Neural cell (in vitro differentiated cells): ENCODE measurements around the gene WDR37. TPM values are rescaled to one million over a fixed set of nuclear protein-coding genes. Genes with fewer than 3 reads are reported as not detected.

ENCODE experiments used
- H2AFZ ChIP-seq: fragments of 200-600, 300-800 bp; sonication (generic), shearing (Covaris generic); 2 replicates; pipeline ENCODE4 v1.6.0; 2014; ENCODE audit warnings: low read depth, mild to moderate bottlenecking, antibody characterized with exemption, low read length, moderate library complexity
- H3F3A ChIP-seq: fragments of 200-600 bp; shearing (Covaris generic); 2 replicates; pipeline ENCODE4 v1.6.1; 2016; ENCODE audit warnings: mild to moderate bottlenecking, moderate library complexity, mixed read lengths, antibody characterized with exemption, low read length; ENCODE audit not compliant: insufficient read depth, poor library complexity, severe bottlenecking
- H3K27ac ChIP-seq: fragments of 200-600, 300-800 bp; sonication (generic), shearing (Covaris generic); 2 replicates; pipeline ENCODE4 v1.5.1; 2014; ENCODE audit warnings: mild to moderate bottlenecking, low read length, moderate library complexity
- H3K27me3 ChIP-seq: fragments of 300-800, 200-600 bp; sonication (generic), shearing (Covaris generic); 2 replicates; pipeline ENCODE4 v1.6.0; 2014; ENCODE audit warnings: mild to moderate bottlenecking, low read depth, low read length, moderate library complexity; ENCODE audit not compliant: insufficient read depth
- H3K36me3 ChIP-seq: fragments of 300-800, 200-600 bp; sonication (generic), shearing (Covaris generic); 2 replicates; pipeline ENCODE4 v1.5.1; 2014; ENCODE audit warnings: mild to moderate bottlenecking, antibody characterized with exemption, low read length, moderate library complexity; ENCODE audit not compliant: insufficient read depth
- H3K4me2 ChIP-seq: fragments of 300-800, 200-600 bp; sonication (generic), shearing (Covaris generic); 2 replicates; pipeline ENCODE4 v1.6.0; 2014; ENCODE audit warnings: mild to moderate bottlenecking, low read length
- H3K4me3 ChIP-seq: fragments of 300-800, 200-600 bp; sonication (generic), shearing (Covaris generic); 2 replicates; pipeline ENCODE4 v1.5.1; 2014; ENCODE audit warnings: mild to moderate bottlenecking, low read length, moderate library complexity
- H3K79me2 ChIP-seq: fragments of 200-600 bp; shearing (Covaris generic); replicated peaks from 2 replicates; pipeline ENCODE4 v1.6.0; 2014; ENCODE audit warnings: mild to moderate bottlenecking, low read length, moderate library complexity; ENCODE audit not compliant: insufficient read depth
- H3K9ac ChIP-seq: fragments of 300-800, 200-600 bp; sonication (generic), shearing (Covaris generic); 2 replicates; pipeline ENCODE4 v1.6.1; 2016; ENCODE audit warnings: mild to moderate bottlenecking, low read length, mixed read lengths
- H3K9me2 ChIP-seq: fragments of 200-600 bp; shearing (Covaris generic); 2 replicates; pipeline ENCODE4 v1.6.1; 2016; ENCODE audit warnings: mild to moderate bottlenecking, low read length, mixed read lengths; ENCODE audit not compliant: insufficient read depth
- H3K9me3 ChIP-seq: fragments of 200-600, 300-800 bp; sonication (generic), shearing (Covaris generic); 2 replicates; pipeline ENCODE4 v1.6.1; 2016; ENCODE audit warnings: mild to moderate bottlenecking, mixed run types, low read length, moderate library complexity, mixed read lengths
- H4K20me1 ChIP-seq: fragments of 200-600 bp; shearing (Covaris generic); 2 replicates; pipeline ENCODE4 v1.6.1; 2016; ENCODE audit warnings: mild to moderate bottlenecking, mixed run types; ENCODE audit not compliant: insufficient read depth
- CTCF ChIP-seq: fragments of 450-650 bp; IDR thresholded peaks from 2 replicates; pipeline ENCODE4 v1.5.1; 2014; ENCODE audit warnings: antibody characterized with exemption, mild to moderate bottlenecking, moderate library complexity; ENCODE audit not compliant: poor library complexity, severe bottlenecking
- EP300 ChIP-seq: fragments of 450-650 bp; conservative IDR thresholded peaks from 2 replicates; pipeline ENCODE4 v1.6.1; 2014; ENCODE audit warnings: antibody characterized with exemption, mild to moderate bottlenecking, moderate library complexity; ENCODE audit not compliant: poor library complexity, severe bottlenecking
- EZH2 ChIP-seq: fragments of 200-600, 300-800 bp; shearing (Covaris generic), sonication (generic); IDR thresholded peaks from 2 replicates; pipeline ENCODE4 v1.6.1; 2014; ENCODE audit warnings: antibody characterized with exemption, low read length, borderline replicate concordance, mild to moderate bottlenecking; ENCODE audit not compliant: insufficient read depth, poor library complexity, severe bottlenecking
- MXI1 ChIP-seq: fragments of 450-650 bp; conservative IDR thresholded peaks from 2 replicates; pipeline ENCODE4 v1.6.1; 2014; ENCODE audit warnings: antibody characterized with exemption, mild to moderate bottlenecking; ENCODE audit not compliant: poor library complexity, severe bottlenecking
- POLR2AphosphoS5 ChIP-seq: IDR thresholded peaks from 2 replicates; pipeline ENCODE4 v1.6.1; 2012
- RAD21 ChIP-seq: fragments of 450-650 bp; conservative IDR thresholded peaks from 2 replicates; pipeline ENCODE4 v1.6.1; 2014; ENCODE audit warnings: antibody characterized with exemption, mild to moderate bottlenecking, moderate library complexity
- REST ChIP-seq: IDR thresholded peaks from 2 replicates; pipeline ENCODE4 v1.6.1; 2012; ENCODE audit warnings: borderline replicate concordance
- SMC3 ChIP-seq: fragments of 450-650 bp; conservative IDR thresholded peaks from 2 replicates; pipeline ENCODE4 v1.6.1; 2014; ENCODE audit warnings: antibody characterized with exemption, mild to moderate bottlenecking, moderate library complexity; ENCODE audit not compliant: poor library complexity
- TAF1 ChIP-seq: IDR thresholded peaks from 2 replicates; pipeline ENCODE4 v1.6.1; 2012; ENCODE audit warnings: low read depth
- polyA plus RNA-seq: library from polyadenylated mRNA; depleted of rRNA; stranded (reverse); fragments of >200 nt; gene quantifications from 2 replicates; pipeline ENCODE4 v1.2.3, GENCODE V29; 2014

WDR37 gene
- polyA plus RNA-seq, 1 donor from 2014 or later, result 32.3 TPM

GRCh38 chr10:1170867-1171180 lies 114.6 kb downstream of the WDR37 start:
- Histone ChIP-seq H3K79me2 (no peaks in the 10 kb centered on the region), H3K4me2 (no peak overlapping the region), H3K36me3 (no peaks in the 10 kb centered on the region), H4K20me1 (no peaks in the 10 kb centered on the region), H3F3A (no peaks in the 10 kb centered on the region), H3K9ac (no peak overlapping the region), H3K27ac (no peak overlapping the region), H3K9me2 (no peaks in the 10 kb centered on the region), H3K4me3 (no peak overlapping the region), H2AFZ (no peak overlapping the region), H3K9me3 (no peaks in the 10 kb centered on the region), H3K27me3 (no peaks in the 10 kb centered on the region)
- TF ChIP-seq POLR2AphosphoS5 (no peak), RAD21 (no peak), TAF1 (no peak), MXI1 (no peak), CTCF (no peak), REST (no peak), SMC3 (no peak)

- Histone ChIP-seq H3K4me2 (no peak overlapping the region), H3K36me3 (no peaks in the 10 kb centered on the region), H3K9me3 (no peaks in the 10 kb centered on the region), H2AFZ (no peak overlapping the region), H3K27me3 (no peaks in the 10 kb centered on the region), H3K27ac (no peak overlapping the region), H3K4me3 (no peak overlapping the region), H3F3A (no peaks in the 10 kb centered on the region), H3K79me2 (no peaks in the 10 kb centered on the region), H4K20me1 (no peaks in the 10 kb centered on the region), H3K9ac (no peak overlapping the region), H3K9me2 (no peaks in the 10 kb centered on the region)
- no peak for TF ChIP-seq RAD21
- TF ChIP-seq MXI1, result no peak
- TF ChIP-seq CTCF, result no peak
These were observed 115.0 kb downstream of the WDR37 start for GRCh38 chr10:1171182-1171581.

GRCh38 chr10:1171586-1171985 lies 115.4 kb downstream of the WDR37 start:
- H2AFZ ChIP-seq, result no peak overlapping the region
- H3K27me3 ChIP-seq, result no peaks in the 10 kb centered on the region
- no peak overlapping the region for H3K27ac ChIP-seq
- H3K4me2 ChIP-seq, result no peak overlapping the region
- no peaks in the 10 kb centered on the region for H3K79me2 ChIP-seq
- no peaks in the 10 kb centered on the region for H4K20me1 ChIP-seq
- no peaks in the 10 kb centered on the region for H3K36me3 ChIP-seq
- H3K9ac ChIP-seq, result no peak overlapping the region
- H3K9me3 ChIP-seq, result no peaks in the 10 kb centered on the region
- no peaks in the 10 kb centered on the region for H3K9me2 ChIP-seq
- no peak overlapping the region for H3K4me3 ChIP-seq
- TF ChIP-seq RAD21, result no peak
- TF ChIP-seq EP300, result no peak
- TF ChIP-seq REST, result no peak
- no peak for TF ChIP-seq MXI1
- TF ChIP-seq TAF1, result no peak
- no peak for TF ChIP-seq EZH2
- no peak for TF ChIP-seq SMC3
- TF ChIP-seq POLR2AphosphoS5, result no peak
- TF ChIP-seq CTCF, result no peak
- H3F3A ChIP-seq, result no peaks in the 10 kb centered on the region
